ENCODE measurements around the gene NAPB. TPM values are rescaled to one million over a fixed set of nuclear protein-coding genes. Genes with fewer than 3 reads are reported as not detected.

Gene NAPB
- total and polyA plus RNA-seq, 7 donors: 1.8 to 12.3 (median 3.0) TPM

DNA sequence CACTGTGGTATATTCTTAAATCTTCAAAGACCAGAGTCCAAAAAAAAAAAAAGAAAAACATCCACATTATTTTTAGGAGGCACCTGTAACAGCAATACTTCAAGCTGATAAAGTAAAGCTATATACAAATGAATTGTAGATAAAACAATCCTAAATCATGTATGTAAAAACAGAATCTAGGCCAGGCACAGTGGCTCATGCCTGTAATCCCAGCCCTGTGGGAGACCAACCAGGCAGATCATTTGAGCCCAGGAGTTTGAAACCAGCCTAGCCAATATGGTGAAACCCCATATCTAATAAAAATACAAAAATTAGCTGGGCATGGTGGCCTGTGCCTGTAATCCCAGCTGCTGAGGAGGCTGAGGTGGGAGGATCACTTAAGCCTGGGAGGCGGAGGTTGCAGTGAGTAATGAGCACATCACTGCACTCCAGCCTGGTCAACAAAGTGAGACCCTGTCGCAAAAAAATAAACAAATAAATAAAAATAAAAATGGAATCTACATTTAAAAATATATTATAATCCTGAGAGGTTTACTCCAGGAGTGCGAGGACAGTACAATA, 7.3 kb downstream of the NAPB start:
- Histone ChIP-seq H3K9me3 (no peaks in the 10 kb centered on the region), H3K36me3 (ENCODE audit: insufficient read depth in 1 of 2, low read depth in 1 of 2) (no peaks in the 10 kb centered on the region), H3K4me3 (no peak overlapping the region), H3K27ac (no peak overlapping the region), H3K4me1 (peaks cover 69% of the 10 kb centered on the region), H3K27me3 (ENCODE audit: insufficient read depth in 3 of 3, low read length in 2 of 3) (no peaks in the 10 kb centered on the region)
- intact Hi-C loops (cut with DNase I): loop anchor here in 1 of 2 donors (5.0 to 10.0 kb wide), 2 partner anchors 59 to 277 kb away; partner anchors contain the start of gene NXT1
- TF ChIP-seq CTCF (IDR thresholded peaks at IDR 0.05): no peak
- 95 to 99% (median 96%) methylated on average over 3 of the region's 3 CpGs for WGBS, 3 donors
- peak in 2 of 4 donors; percentile 60 to 68 for ATAC-seq
- no peak for DNase-seq

- Histone ChIP-seq H3K27ac (peak overlapping the region; percentile 52), H3K27me3 (ENCODE audit: insufficient read depth in 3 of 3, low read length in 2 of 3) (no peaks in the 10 kb centered on the region), H3K4me1 (peaks cover 63% of the 10 kb centered on the region), H3K36me3 (ENCODE audit: insufficient read depth in 1 of 2, low read depth in 1 of 2) (no peaks in the 10 kb centered on the region), H3K4me3 (no peak overlapping the region), H3K9me3 (no peaks in the 10 kb centered on the region)
- TF ChIP-seq CTCF (IDR thresholded peaks at IDR 0.05): no peak
- WGBS, 3 donors: 18 to 26% (median 21%) methylated on average over 1 of the region's 1 CpG
- ATAC-seq (peak; percentile 76 to 85 (median 78)), DNase-seq (no peak)
- intact Hi-C loops (cut with DNase I): loop anchor here in 1 of 2 donors (5.0 to 10.0 kb wide), 2 partner anchors 57 to 275 kb away; partner anchors contain the start of gene NXT1
Observed at GRCh38 chr20:23412026-23412425, 9.3 kb downstream of the NAPB start.

DNA sequence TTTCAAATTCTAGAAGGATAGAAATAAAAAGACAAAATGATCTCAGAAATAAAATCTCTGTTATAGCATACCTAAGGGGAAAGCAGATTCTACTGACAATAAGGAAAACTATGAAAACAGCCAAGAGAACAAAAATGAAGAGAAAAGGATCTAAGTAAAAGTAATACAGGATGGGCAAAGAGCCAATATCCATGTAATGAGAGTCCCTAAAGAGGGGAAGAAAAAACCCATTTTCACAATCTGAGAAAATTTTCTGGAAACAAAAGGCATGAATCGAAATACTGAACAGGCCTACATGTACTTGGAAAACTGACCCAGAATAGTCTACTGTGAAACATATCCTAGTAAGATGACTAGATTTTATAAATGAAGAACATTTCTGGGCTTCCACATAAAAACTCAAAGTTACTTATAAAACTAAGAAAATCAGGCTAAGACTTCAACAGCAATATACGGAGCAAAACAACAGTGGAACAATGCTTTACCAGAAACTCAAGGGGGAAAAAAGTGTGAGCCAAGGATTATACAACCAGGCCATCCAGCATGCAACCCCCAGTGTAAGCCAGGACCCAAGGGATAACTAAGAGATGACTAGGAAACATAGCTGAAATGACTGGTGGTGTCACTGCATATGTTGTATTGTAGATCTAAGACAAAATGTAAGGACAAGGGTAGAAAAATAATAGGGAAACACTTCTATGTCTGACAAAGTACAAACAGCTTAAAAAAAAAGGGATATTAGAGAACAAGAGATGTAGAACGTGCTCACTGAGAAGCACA, 10.2 kb downstream of the NAPB start:
- Histone ChIP-seq H3K4me1 (peaks cover 55% of the 10 kb centered on the region), H3K9me3 (no peaks in the 10 kb centered on the region), H3K27ac (peak overlapping the region; percentile 52), H3K27me3 (ENCODE audit: insufficient read depth in 3 of 3, low read length in 2 of 3) (no peaks in the 10 kb centered on the region), H3K4me3 (no peak overlapping the region), H3K36me3 (ENCODE audit: insufficient read depth in 1 of 2, low read depth in 1 of 2) (no peaks in the 10 kb centered on the region)
- peak in 1 of 4 donors; percentile 28 for ATAC-seq
- 69 to 82% (median 73%) methylated on average over 3 of the region's 3 CpGs for WGBS, 3 donors
- TF ChIP-seq CTCF (IDR thresholded peaks at IDR 0.05): no peak
- no peak for DNase-seq
- intact Hi-C loops (cut with DNase I): loop anchor here in 1 of 2 donors (5.0 to 10.0 kb wide), 2 partner anchors 56 to 274 kb away; partner anchors contain the start of gene NXT1

DNA sequence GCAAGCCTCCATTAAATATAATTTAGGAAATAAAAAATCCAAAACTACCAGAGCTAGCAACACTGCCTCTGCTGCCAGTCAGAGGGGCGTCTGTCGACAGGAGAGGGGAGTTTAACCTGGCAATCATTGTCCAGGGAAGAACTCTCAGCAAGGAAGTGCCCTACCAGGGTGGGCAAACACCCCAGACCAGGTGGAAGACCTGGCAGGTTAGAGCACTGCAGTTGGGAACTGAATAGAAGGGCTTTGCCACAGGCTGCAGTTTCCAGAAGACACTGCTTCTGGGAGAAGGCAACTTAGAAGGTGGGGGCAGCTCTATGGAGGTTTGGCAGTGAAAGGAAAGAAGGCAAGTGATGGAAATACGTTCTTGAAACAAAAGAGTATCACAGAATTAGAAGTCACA, 11.5 kb downstream of the NAPB start:
- no peak for DNase-seq
- H3K9me3 ChIP-seq: no peaks in the 10 kb centered on the region
- H3K27ac ChIP-seq: no peak overlapping the region
- no peaks in the 10 kb centered on the region for H3K36me3 ChIP-seq (ENCODE audit: insufficient read depth in 1 of 2, low read depth in 1 of 2)
- intact Hi-C loops (cut with DNase I): loop anchor here in 1 of 2 donors (5.0 to 10.0 kb wide), 3 partner anchors 37 to 272 kb away; partner anchors contain the start of gene NXT1
- no peak for ATAC-seq
- H3K27me3 ChIP-seq (ENCODE audit: insufficient read depth in 3 of 3, low read length in 2 of 3): no peaks in the 10 kb centered on the region
- WGBS, 3 donors: 79 to 83% (median 81%) methylated on average over 3 of the region's 3 CpGs
- peaks cover 53% of the 10 kb centered on the region for H3K4me1 ChIP-seq
- no peak overlapping the region for H3K4me3 ChIP-seq
- TF ChIP-seq CTCF (IDR thresholded peaks at IDR 0.05): no peak

Measured in psoas muscle (tissue), 8 donors.